NCI-H2196 (cell line): Measurements from ENCODE around the gene PI4KB.
"Not testable (repeated sequence)": the region's sequence is repeated elsewhere in the genome, so short reads cannot be mapped to it uniquely, and the experiment has no call there.

Source experiments
- DNase-seq: peaks from one replicate; lab custom pipeline; 2025; ENCODE audit not compliant: unreplicated experiment; lab: John Stamatoyannopoulos, UW

PI4KB gene

DNA sequence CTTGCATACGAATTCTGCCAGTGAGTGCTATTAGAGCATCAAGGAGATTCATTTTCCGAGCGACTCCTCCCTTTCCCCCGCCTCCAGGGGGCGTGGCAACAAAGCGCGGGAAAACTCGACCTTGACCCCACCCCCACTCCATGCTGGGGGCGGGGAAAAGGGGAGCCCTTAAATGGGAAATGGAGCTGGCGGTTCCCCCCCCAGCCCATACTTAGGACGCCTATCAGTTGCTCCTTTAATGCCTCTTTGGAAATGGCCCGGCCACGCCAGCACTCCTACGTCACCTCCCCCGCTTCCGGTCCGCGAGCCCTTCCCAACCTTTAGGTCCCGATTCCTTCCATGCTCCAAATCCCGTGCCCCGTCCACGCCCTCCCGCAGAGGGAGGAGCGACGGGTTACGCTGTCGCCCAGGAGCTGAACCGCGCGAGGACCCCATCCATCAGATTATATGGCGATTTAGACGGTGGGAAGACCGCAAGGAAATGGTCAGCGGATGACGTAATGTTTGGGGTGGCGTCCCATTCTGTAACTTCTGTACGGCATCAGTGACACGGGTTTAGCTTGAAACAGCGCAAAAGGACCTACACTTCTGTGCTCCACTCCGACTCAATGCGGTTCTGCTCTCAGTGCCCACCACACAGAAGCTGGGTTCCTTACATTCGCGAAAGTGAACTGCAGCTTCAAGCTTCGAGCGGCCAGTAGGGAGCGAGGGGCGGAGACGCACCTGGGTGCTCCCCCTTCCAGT is 45.8 kb downstream of the PI4KB start:
- DNase-seq: peak; percentile 97

DNA sequence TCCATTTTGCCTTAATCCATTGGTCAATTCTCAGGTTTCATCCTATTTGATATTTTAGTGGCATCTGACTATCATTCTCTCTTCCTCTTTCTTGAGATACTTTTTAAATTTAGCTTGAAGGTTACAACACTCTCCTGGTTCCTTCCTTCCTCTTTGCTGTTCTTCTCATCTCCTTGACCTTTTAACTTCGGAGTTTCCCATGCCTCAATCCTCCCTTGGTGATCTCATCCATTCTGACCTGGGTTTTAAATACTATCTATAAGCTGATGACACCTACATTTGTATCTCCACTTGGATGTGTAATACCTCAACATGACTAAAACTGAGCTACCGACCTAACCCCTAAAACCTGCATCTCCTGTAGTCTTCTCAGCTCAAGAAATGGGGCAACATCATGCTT is 50.0 kb downstream of the PI4KB start:
- DNase-seq: no peak

DNA sequence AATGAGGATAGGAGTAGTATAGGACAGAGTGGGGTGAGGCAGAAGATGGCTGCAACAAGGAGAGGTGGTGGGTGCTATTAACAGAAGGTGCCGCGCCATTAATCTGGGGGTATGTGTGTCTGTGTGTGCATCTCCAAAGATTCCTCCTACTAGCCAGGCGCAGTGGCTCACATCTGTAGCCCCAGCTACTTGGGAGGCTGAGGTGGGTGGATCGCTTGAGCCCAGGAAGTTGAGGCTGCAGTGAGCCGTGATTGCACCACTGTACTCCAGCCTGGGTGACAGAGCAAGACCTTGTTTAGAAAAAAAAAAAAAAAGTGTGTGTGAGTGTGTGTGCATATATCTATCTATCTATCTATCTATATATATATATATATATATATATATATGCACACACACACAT is 51.9 kb downstream of the PI4KB start:
- DNase-seq: not testable (repeated sequence)

DNA sequence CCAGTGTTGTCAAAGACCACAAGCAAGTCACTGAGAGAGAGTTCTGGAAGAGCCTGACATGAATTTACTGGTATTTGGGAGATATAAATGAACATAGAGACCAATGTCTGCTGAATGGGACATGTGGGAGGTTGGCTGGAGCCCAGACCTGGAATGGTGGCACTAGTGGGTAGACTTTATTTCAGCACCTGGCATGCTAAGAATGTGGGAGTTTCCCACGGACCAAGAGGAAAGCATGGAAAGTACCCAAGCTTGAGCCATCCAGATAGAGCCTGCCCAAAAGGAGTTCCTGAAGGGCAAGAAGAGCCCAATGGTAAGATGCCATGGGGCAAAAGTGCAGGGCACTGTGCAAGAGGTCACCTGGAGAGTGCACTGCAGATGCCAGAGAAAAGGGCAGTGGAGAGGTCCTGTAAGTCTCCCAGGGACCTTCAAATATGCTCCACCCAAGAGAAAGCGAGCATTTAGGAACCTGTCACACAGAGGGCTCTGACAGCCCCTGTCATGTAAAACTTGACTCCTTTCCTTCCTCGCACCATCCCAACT is 53.2 kb downstream of the PI4KB start:
- no peak for DNase-seq

DNA sequence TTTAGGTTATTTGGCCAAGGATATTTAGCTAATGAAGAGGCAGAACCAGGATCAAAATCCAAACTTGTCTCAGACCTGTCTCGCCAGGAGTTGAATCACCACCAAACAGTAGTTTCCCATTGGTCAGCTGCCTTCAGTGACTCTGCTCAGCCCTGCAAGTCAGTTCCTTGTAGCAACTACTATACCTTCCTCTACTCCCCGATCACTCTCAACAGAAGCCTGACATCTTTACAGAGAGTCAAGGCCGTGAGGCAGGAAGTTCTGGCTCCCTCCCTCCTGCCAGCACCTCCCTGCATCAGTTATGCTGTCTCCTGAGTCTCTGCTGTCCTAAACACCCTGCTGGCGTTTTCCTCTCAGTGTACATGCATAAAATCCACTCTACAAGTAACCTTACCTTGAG is 59.5 kb downstream of the PI4KB start:
- no peak for DNase-seq

DNA sequence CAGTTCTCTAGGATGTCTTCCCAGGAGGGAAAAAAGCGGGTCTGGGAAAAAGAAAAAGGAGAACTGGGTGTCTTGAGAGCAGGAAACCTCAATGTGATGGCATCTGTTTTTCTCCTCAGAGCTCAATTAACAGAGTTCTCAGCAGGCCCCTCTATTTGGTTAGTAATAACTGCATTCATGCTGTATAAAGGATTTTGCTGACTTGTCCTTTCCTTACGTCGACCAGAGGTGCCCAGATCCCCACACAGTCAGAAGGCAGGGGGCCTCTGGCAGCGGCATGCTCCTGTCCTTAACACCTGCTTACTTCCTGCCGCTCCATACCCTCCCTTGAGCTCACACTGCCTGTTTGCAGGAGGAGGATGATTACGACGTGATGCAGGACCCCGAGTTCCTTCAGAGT is 60.4 kb downstream of the PI4KB start:
- no peak for DNase-seq

DNA sequence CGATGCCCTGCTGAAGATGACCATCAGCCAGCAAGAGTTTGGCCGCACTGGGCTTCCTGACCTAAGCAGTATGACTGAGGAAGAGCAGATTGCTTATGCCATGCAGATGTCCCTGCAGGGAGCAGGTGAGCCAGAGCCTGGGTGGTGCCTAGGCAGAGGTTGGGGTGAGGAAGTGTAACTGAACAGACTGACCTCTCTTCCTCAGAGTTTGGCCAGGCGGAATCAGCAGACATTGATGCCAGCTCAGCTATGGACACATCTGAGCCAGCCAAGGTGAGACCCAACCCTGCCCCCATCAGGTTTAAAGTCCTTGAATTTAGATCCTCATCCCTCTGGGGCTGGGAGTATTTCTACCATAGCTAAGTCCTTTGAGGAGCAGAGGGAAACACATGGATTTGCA is 60.9 kb downstream of the PI4KB start:
- no peak for DNase-seq

DNA sequence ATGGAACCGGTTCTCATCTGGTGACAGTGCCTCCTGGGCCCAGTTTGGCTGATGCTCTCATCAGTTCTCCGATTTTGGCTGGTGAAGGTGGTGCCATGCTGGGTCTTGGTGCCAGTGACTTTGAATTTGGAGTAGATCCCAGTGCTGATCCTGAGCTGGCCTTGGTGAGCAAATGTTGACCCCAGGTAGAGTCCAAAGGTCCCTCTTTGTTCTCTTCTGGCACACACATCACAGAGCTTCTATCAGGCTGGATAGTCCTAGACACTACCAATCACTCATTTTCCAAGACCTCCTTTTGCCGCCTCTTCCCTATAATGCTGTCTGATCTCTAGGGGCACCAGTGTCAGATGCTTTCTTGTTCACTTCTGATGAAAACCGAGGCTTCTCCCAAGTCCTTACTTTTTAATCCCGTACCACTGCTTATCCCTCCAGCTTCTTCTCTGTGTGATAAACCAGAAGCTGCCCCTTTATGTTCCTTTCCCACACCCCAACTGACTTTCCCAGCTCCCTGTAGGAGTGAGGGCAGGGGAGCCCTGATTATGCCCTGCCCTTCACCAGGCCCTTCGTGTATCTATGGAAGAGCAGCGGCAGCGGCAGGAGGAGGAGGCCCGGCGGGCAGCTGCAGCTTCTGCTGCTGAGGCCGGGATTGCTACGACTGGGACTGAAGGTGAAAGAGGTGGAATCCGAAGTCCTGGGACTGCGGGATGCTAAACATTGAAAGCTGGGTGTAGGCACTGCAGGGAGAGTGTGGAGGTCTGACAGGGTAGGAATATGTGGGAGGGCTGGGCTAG is 61.6 kb downstream of the PI4KB start:
- DNase-seq: no peak

DNA sequence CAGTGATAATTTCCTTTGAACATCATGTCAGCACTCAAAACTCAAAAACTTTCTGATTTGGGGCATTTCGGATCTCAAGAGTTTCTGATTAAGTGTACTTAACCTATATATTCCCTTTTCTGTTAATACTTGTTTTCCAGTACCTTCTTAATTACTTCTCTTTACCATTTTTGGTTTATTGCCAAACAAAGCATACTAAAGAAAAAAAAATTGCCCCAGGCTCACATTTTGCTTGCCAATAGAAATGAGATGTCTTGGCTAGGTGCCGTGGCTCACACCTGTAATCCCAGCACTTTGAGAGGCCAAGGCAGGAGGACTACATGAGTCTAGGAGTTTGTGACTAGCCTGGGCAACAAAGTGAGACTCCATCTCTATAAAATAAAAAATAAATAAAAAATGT is 67.9 kb downstream of the PI4KB start:
- DNase-seq: no peak

DNA sequence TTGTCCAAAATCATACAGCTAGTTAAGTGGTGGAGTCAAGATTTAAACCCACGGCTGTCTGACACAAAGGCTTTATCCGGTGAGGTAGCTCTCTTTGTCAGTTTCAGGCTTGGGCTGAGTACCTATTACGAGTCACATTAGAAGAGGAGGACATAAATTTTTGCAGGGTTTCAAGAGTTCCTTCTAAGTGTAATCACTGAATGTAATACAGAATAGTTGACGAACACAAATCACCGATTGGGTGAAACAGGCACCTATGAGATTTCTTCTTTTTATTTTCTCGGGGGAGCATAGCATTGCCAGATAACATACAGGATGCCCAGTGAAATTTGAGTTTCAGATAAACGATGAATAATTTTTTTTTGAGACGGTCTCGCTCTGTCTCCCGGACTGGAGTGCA is 71.8 kb downstream of the PI4KB start:
- DNase-seq: no peak

DNA sequence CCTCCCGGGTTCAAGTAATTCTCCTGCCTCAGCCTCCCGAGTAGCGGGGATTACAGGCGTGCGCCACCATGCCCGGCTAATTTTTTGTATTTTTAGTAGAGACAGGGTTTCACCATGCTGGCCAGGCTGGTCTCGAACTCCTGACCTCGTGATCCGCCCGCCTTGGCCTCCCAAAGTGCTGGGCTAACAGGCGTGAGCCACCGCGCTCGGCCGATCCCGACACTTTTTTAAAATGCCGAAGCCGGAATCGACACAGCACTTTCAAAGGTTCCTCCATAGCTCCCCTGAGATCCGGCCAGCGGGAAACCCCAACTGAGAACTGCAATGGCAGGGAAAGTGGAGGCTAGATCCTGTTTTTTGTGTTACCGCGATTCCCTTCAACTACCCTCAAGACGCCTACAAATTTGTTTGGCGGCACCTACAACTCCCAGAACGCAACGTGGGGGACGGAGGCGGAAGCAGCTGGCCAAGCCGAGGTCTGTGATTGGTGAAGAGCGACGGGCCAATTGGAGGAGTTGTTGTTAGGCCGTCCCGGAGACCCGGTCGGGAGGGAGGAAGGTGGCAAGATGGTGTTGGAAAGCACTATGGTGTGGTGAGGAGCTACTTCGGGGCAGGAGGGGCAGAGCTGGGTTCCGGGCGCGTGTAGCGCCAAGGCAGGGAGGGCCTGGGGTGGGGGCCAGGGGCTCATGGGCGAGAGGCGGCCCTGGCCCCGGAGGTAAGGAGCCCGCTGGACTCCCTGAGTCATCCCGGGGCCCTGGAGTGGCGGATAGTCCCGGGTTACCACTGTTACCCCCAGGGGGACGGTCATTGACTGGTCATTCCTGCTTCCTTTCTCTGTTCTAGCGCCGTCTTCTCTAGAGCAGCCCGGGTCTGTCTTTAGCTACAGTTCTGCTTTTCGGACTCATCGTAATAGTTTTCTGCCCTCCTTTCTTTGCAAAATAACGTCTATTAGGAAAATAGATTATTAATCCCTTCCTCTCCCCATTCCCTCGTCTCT is 72.7 kb downstream of the PI4KB start, which contains the start of gene PSMD4:
Gene PSMD4 (plus strand): TSS at position 518 of the 997 bp plus-strand sequence. CDS start 49 bp downstream, at position 567.
- DNase-seq: peak; percentile 95

DNA sequence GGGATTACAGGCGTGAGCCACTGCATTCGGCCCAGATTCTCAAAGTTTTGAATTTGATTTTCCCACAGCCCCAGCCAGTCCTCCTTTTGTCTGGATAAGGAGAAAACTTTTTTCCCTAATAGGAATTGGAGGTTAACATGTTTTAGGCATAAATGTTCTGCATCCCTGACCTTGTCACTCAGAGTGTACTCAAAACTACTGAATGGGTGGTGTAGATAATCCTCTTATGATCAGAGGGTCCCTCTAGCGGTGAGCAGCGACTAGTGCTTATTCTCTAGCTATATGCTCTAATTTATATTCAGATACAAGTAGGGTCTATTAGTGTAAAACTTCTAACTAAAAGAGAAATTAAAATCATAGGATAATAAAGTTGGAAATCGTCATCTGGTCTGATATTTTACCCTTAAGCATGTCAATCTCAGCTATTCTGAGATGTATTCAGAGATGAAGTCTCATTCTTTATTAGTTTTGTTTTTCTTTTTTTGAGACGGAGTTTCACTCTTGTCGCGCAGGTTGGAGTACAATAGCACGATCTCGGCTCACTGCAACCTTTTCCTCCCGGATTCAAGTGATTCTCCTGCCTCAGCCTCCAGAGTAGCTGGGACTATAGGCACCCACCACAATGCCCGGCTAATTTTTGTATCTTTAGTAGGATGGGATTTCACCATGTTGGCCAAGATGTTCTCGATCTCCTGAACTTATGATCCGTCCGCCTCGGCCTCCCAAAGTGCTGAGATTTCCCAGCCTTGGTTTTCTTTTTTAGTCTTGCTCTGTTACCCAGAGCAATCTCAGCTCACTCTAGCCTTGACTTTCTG is 75.4 kb downstream of the PI4KB start:
- peak; percentile 76 for DNase-seq

DNA sequence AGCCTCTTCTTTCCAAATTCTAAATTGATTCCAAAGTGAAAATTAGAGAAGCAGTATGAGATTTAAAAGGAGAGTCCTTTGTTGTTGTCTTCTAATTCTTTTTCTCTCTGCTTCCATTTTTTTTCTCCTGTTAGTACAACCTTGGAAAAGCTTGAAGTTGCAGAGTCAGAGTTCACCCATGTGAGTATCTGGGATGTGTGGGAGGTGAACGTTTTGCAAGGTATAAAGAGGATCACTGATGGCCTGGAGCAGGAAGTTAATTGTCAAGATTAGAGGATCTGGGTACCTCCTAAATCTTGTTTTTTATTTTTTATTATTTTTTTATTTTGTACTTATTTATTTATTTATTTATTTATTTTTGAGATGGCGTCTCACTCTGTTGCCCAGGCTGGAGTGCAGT is 80.4 kb downstream of the PI4KB start:
- no peak for DNase-seq

DNA sequence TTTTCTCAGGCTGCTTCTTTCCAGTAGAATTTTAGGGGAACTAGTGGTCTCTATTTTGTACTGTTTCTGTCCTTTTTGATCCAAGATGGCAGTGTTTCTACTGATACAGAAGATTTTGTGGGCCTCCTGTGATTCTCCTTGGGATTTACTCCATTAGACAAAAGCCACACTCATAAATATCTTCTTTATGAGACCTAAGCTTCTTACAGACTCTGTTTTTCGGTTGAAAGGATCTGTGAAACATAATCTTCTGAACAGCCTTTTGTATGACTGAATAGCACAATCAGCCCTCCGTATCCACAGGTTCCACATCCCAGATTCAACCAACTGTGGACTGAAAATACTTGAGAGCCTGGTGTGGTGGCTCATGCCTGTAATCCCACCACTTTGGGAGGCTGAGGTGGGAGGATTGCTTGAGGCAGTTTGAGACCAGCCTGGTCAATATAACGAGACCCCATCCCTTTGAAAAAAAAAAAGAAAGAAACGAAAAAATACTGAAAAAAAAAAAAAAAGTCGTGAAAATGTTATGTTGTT is 83.5 kb downstream of the PI4KB start:
- DNase-seq: no peak

DNA sequence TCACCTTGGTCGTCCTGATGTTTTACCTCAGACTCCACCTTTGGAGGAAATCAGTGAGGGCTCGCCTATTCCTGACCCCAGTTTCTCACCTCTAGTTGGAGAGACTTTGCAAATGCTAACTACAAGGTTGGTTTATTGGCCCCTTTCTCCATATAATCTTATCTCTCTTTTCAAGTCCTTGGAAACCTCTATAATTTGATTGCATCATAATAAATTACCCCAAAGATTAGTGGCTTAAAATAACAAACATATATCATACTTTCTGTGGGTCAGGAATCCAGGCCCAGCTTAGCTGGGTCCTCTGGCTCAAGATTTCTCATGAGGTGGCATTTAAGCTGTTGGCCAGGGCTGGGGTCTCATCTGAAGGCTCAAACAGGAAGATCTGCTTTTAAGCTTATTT is 84.8 kb downstream of the PI4KB start:
- DNase-seq: no peak
